ENCODE data around the gene COL4A1.
A peak's percentile ranks its signal among the peaks of the same experiment; 100 is the strongest.

The COL4A1 gene

DNA sequence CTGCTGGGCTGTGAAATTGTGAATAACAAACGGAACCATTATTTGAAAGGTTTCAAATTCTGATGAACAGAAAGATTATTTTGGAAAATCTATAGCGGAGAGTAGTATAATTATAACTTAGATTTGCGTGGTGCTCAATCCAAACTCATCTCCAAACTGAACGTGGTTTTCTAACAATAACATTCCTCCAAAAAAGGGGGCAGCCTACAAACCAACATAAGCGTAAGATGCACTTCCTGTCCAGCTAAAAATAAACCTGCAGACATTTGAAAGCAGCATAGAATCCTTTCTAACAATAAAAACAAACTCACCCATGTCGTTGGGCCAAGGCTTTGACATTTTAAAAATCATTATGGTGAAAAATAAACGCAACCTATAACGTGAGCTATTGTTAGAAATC, 178.4 kb downstream of the COL4A1 start:
- no peak for DNase-seq

DNA sequence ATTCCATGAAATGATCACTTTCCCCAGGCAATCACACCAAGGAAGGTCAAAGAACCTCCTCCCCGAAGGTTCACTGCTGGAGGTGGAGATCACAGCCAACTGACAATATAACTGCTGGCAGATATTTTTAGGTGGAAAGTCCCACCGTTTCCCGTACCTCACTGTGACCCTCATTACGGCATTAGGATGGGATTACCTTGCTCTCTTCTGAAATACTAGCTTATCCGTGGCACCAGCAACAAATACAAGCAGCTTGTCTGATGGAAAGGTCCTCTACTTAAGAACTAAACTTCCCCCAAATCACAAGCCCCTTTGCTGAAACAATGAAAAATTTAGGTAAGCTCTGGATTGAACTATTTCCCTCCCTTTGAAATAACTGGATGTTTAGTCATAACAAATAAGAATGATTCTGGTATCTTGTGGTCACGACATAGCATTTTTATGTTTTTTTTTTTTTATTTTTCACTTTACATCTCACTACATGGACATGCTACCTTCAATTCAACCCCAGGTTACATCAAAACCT, 178.9 kb downstream of the COL4A1 start:
- DNase-seq = no peak

DNA sequence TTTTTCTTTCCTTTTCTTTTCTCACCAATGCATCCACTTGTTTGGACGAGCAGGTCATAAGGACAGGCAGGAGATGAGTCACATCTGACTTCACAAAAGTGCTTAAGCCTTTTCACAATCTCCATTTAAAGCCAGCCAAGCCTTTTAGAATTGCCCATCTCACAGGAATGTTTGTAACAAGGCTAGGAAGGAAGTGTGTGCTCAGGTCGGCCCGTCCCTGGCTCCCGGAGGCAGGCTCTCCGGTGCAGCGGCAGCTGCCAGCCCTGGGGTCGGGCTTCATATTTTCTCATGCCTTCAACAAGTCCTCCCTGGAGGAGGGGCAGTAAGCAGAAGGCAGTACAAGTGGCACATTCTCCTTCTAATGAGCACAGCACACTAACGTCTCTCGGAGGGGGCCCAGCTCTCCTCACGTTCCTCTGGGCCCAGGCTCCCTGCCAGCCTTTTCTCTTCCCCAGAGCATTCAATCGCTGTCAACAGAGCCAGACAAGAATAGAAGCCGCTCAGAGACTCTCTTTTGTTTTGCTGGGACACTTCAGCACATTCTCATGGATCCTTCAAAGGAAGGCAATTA, 180.5 kb downstream of the COL4A1 start:
- DNase-seq = no peak

DNA sequence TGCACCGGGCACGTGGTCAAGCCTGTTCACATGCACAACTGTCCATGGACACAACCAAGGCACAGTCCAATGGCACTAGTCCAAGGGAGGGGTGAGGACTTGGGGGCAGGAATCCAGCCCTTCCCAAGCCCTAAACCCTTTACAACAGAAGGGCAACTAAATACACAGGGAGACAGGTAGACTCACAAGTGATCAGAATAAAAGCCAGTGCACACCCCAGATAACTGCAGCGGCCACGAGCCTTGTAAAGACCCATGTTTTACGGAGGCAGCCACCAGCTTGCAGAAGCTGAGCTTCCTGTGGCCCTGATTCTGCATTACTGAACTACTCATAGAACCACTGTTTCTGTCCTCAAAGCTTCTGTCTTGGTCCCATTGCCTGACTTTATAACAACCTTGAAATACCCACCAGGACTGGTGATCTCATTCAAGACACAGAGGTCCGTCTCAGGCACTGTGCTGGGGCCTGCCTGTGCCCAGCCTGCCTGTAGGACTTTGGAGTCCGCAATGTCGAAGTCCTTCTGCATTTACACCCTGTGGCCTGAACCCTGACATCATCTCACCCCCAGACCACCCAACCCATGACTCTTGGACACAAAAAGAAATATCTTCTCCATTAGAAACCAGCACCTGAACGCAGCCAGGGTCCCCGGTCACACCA, 181.2 kb downstream of the COL4A1 start:
- DNase-seq = no peak

DNA sequence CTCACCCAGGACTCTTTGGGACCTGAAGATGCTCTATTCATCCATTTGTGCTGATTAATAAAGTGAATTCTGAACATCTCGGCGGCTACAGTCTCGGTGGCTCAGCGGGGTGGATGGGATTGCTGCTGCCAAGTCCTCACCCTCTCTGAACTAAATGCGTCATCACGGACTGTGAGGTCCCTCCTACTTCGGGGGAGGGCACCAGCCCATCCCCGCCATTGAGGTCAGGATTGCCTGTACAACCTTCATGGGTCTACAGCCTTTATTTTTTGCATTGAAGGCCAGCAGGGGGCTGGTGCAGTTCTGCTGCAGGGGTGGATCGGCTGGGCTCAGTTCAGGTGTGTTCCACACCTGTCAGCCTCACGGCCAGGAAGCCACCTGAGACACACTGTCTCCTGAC, 181.8 kb downstream of the COL4A1 start:
- DNase-seq = no peak

DNA sequence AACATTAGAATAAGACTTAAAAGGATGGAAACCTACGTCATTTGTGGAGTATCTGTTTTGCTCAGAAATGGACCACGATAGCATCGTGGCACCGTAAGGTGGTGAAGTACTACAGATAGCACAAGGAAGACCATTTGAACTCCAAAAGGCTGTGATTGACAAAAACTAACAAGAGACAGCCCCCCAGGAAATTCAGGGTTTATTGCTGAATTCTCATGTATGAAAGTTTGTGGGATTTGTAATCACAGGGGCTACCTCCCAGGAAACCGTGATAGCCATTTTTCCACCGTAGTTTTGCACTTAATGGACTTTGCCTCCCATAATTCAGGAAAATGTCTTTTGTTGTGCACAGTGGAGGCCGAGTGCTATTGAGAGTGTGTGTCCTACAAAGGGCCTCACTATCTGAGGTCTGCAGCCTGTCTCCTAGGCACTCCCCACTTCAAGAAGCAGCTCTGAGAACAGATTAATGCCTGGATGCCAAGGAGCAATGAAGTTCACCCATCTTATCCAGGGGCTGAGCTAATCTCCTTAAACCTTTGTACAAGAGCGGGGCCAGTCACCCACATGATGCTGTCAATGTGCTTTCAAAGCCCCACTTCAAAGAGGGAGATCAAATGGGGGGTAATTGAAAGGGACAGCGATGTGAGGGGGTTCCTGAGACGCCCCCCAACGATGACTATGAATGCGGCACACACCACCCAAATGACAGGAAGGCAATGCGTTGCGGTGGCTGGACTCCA, 182.6 kb downstream of the COL4A1 start:
- DNase-seq = no peak

DNA sequence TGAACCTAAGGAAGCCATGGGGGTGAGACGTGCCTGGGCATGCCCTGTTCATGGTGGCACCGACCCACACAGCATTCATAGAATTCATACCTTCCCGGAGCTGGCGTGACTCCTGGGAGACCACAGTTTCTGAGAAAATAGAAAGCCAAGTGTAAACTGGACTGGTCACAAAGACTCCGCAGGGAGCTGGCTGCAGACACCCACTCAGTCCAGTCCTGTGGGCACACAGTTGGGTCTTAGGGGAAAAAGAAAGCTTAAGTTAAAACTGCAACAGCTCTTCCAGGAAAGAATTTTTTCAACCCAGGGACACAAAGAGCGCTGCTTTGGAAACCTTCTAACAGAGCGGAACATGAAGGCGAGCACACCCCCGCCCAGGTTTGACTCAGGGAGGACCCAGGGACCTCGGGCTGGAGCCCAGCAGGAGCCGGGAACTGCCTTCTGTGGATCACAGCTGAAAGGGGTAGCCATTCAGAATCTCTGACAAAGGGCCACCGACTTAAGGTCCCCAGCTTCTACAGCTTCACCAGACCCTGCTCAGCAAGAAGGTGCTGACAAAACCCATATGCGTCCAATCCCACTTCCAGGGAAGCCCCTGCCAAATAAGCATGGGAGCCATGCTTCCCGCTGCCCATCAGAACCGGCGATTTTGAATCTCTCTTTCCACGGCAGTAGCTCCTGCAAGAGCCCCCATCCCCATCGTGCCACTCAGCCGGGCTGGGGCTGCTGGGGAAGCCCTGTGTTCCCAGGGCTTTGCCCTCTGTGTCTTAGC, 183.7 kb downstream of the COL4A1 start:
- no peak for DNase-seq

DNA sequence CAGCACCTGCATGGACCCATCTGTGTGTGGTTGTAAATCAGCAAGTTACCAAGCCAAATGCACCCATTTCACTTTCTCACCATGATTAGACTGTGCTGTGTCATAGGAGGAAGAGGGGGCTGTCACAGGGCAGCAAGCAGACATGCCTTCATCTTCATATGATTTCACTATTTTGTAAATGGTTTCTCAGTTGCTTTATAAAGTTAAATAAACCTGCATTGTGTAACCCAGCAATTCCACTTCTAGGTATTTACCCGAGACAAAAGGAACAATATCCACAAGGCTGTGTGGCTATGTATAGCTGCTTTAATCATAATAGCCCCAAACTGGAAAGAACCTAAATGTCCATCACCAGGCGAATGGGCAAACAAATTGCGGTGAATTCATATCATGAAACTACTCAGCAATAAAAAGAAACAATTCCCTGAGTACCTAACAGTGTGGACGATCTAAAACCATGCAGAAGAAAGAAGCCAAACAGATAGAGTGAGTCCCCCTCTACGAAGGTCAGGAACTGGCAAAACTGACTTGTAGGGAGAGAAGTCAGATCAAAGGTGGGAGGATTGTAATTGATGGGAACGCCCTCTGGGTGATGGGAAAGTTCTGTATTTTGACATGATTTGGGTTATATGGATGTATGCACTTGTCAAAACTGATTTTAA, 185.4 kb downstream of the COL4A1 start:
- DNase-seq = no peak

DNA sequence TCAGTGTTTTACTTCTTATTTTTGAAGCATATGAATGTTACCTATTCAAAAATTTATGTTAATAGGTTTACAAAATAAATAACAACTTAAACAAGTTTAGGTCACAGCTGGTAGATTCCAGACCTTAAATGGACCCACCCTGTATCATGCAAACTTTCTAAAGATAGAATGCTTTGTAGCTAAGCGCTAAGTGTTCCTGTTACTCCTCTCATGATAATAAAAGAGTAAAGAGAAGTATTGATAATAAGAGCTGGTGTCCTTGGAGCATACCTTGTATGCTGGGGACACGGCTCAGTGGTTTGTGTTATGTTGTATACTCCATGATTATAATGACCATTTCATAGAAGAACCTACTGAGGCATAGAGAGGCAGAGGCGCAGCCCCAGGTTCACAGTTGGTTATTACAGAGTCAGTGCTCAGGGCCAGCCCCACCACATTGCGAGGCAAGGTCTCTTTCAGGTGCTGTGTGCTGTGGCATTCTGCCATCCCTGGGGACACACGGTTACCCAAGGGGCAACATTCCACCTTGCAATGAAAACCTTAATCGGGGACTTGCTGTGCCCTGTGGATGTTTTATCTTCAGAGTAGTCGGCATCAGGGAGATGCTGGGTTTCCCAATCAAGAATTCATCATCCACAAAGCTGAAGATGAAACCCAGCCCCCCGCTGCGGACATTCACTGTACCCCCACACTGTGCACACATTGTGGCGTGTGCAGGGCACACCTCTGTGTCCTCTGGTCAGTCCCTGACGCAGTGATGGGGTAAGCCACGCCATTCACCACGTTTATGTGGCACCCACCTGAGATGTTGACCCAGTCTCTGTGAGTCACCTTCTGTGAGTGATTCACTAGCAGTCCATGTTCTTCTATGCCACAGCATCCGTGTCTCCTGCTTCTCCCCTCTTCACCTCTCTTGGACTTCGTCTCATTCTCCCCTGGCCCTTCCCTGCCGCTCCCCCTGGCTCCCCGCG, 186.7 kb downstream of the COL4A1 start:
- DNase-seq = no peak

DNA sequence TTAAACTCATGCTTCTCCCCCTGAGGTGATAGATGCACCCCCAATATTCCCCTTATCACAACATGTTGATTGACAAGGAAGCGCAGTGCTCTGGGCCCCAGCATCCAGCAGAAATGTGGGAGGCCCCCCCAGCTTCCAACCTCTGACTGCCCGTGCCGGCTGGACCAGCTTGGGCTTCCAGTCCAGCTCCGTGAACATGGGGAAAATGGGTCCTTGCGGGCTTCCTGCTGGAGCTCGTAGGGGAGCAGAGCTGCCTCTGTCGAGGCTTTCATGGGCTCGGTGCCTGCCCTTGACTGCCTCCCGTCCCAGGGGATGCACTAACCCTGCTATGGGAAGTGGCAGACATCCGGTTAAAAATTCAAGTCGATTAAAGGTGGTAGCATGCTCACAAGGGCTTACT, 188.9 kb downstream of the COL4A1 start:
- no peak for DNase-seq

DNA sequence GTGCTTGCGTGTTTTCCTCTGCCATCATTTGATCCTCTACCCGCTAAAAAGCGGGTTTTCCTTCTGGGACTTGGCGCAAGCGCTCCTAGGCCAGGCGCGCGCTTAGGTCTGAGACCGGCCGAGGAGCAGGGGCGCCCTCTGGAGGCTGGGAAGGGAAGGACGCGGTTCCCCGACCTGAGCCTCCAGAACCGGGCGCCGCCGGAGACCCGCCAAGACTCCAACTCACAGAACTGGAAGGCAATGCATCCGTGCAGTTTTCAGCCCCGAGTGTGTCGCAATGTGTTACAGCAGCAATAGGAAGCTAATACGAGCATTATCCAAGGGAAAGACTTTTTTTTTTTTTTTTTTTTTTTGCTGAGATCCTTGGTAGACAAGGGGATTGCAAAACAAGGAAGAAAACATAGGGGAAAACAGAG, 190.9 kb downstream of the COL4A1 start:
- DNase-seq = peak; percentile 51

DNA sequence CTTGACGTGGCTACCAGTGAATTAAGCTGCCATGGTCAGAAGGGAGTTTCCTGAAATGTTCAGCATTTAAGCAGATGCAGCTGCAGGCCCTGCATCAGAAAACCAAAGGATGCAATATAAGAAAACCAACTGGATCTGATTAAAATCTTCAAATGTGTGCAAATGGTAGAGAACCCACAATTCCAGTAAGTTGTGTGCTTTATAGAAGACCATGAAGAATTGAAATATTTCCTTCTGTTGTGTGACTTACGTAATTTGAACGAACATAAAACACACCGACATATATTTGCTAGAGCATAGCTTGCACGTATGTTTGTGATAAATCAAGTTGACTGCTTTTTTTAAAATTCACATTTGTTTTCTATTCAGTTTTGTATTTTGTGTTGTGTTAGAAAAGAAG, 191.4 kb downstream of the COL4A1 start:
- DNase-seq = no peak

DNA sequence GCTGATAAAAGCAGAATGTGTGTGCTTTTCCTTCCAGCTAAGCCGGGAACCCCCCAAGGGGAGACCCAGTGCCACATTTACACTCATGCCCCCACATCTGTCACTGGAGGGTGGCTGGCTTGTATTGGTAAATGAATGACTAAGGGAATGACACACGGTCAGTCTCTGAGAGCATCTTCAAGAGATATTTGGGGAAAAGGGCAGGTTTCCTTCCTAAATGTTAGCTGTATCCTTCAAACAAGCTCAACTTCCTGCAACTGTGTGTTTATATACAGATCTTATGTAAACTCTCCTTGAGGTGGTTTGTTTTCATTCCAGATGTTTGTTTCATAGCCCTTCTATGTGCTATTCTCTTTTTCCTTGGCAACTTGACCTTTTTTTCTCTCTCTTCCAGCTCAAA, 192.6 kb downstream of the COL4A1 start:
- DNase-seq = no peak

DNA sequence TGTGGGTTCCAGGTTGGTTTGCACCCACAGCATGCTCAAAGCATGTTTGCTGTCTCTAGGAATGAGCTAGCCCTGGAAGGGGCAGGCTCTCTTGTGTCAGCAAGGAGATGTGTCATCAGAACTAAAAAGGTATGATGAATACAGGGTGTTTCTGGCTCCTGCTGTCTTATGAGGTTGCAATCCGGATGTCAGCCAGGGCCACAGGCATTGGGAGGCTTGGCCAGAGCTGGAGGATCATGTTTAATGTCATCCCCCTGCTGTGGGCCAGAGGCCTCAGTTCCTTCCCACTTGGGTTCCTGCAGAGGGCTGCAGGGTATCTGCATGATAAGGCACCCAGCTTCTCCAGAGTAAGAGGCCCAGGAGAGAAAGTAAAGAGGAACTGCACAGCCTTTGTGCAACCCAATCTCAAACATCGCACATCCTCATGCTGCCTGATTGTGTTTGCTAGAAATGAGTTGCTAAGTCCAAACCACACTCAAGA, 193.6 kb downstream of the COL4A1 start:
- DNase-seq = no peak

DNA sequence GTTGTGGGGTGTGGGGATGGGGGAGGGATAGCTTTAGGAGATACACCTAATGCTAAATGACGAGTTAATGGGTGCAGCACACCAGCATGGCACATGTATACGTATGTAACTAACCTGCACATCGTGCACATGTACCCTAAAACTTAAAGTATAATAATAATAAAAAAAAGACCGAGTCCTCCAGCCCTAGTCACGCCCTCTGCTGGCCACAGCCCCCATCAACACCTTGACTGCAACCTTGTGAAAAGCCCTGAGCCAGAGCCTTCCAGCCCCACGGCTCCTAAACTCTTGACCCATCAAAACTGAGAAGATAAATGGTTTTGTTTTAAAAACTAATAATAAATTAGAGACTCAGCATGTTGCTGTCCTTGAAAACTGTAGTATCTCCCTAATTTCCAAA, 194.6 kb downstream of the COL4A1 start:
- peak; percentile 14 for DNase-seq

DNA sequence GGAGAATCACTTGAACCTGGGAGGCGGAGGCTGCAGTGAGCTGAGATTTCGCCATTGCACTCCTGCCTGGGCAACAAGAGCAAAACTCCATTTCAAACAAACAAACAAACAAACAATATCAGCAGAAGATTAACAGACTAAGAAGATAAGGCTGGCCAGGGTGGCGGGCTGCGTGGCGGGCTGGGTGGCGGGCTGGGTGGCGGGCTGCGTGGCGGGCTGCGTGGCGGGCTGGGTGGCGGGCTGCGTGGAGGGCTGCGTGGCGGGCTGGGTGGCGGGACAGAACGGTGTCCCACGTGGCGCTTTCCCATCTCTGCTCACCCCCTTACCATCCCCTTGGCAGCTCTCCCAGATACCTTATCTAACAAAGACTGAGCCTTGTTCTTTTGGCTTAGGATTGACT, 196.2 kb downstream of the COL4A1 start:
- no peak for DNase-seq

DNA sequence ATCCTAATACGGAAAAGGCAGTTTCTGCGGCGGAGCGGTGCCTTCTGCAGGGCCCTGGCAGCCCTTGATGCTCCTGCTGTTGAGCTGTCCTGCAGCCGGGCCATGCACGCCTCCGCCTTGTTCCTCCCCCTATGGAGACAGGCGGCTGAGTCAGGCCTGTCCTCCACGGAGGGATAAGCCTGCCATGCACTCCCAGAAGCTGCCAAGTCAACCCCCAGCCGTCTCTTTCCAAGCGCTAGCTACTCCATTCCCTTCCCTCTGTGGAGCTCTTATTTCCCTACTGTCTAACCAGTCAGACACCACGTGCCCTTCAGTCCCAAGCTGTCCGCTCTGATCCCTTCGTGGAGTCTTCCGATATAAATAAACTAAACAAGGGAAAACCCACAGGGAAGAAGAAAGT, 197.0 kb downstream of the COL4A1 start:
- no peak for DNase-seq

DNA sequence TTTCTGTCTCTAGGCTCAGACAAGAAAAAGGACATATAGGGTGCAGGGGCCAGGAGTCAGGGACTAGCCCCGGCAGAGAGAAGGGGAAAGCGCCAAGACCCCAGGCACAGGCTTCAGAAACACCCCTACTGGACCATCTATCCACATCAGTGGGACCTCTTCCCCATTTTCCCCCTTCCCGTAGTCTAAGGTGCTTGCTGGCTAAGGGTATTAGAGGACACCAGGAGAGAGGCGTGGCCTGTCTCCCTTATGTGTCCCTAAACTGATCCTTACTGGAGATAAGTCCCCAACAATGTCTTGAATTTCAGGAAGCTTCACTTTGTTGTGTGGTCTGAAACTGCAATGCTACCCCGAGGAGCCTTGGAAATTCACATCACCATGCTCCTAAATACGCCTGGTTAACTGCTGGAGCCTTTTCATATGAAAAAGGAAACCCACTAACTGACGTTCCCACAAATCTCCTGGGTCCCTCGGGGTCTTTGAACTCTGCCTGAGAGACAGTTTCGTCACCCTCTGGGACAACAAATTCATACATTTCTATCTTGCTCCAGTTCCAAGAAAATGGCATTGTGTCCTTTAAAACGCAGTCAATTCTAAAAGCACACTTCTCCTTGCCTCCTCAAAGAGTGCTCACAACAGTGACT, 197.7 kb downstream of the COL4A1 start:
- DNase-seq = no peak

DNA sequence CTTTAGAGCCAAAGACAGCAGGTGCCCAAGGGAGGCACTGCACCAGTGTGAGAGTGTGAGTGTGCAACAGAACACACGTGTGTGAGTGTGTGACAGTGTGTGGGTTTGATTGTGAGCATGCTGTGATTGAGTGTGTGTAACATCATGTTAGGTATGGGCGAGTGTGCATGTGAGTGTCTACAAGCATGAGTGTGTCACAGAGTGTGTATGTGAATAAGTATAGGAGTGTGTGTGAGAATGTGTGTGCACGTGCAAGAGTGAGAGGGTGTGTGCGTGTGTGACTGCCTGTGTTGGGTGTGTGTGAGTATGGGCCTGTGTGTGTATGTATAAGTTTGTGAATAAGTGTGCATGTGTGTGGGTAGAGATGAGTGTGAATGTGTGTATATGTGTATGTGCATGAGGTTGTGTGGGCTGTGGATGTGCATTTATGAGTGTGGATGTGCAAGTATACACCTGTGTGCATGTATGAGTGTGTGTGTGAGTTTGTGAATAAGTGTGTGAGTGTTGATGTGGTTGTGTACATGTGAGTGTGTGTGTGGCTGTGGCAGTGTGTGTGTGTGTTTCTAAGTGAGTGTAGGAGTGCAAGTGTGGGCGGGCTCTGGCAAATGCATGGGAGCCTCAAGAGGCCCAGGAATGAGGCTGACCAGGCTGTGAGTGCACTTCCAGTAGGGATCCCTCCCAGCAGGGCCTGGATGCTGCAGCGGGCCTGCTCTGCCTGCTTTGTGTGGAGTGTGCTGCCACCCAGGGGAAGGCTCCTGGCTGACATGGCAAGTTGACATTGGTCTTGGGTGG, 198.4 kb downstream of the COL4A1 start:
- no peak for DNase-seq
